Psoas muscle (tissue), 8 donors: ENCODE measurements around the gene CRY2. TPM values are rescaled to one million over a fixed set of nuclear protein-coding genes. Genes with fewer than 3 reads are reported as not detected.

Experiments used
- ATAC-seq, 4 donors: fragments of 200-7000 bp; cut with Tn5 transposase; one replicate each; pipeline ENCODE4 v1.9.1; 2020; ENCODE audit warnings: moderate library complexity in 3 of 4, mild to moderate bottlenecking in 2 of 4
- DNase-seq, 2 donors: peaks; one replicate each; pipeline ENCODE4 v3.0.0-alpha.2; 2020
- H3K27ac ChIP-seq: fragments of 200-600 bp; one replicate; pipeline ENCODE4 v1.8.0; 2022
- H3K27me3 ChIP-seq, 3 donors: fragments of 200-600 bp in 1 of 3; one replicate each; pipeline versions ENCODE4 v1.6.1 to v1.8.0; 2013 to 2022; ENCODE audit warnings: low read length in 2 of 3, mild to moderate bottlenecking in 2 of 3, moderate library complexity in 1 of 3; ENCODE audit not compliant: insufficient read depth in 3 of 3
- H3K36me3 ChIP-seq, 2 donors: fragments of 200-600 bp in 1 of 2; one replicate each; pipeline versions ENCODE4 v1.6.1 to v1.8.0; 2013 to 2022; ENCODE audit warnings: low read depth in 1 of 2, mild to moderate bottlenecking in 1 of 2, moderate library complexity in 1 of 2; ENCODE audit not compliant: insufficient read depth in 1 of 2
- H3K4me1 ChIP-seq: fragments of 200-600 bp; one replicate; pipeline ENCODE4 v1.8.0; 2022
- H3K4me3 ChIP-seq: fragments of 200-600 bp; one replicate; pipeline ENCODE4 v1.8.0; 2022; ENCODE audit warnings: mild to moderate bottlenecking
- H3K9me3 ChIP-seq: fragments of 200-600 bp; one replicate; pipeline ENCODE4 v1.8.0; 2022
- CTCF ChIP-seq: fragments of 200-600 bp; IDR thresholded peaks from one replicate; pipeline ENCODE4 v1.8.0; 2022; ENCODE audit warnings: antibody characterized with exemption
- WGBS, 3 donors: extraction: QIAGEN DNeasy Blood & Tissue Kit; methylation state at CpG; one replicate each; pipeline versions ENCODE4 v1.1.6 to v1.1.7; 2013; 5-methylcytosine and 5-hydroxymethylcytosine counted together
- intact Hi-C, 2 donors: fragments of 100-400 bp; cut with DNase I; formaldehyde crosslinking; loops; one replicate each; pipeline versions ENCODE4 v1.11.0 to v1.14.2; 2022
- polyA plus RNA-seq, 3 donors: library from polyadenylated mRNA; stranded (reverse); fragments of 200-250 nt; gene quantifications; one replicate each; pipeline ENCODE4 v1.2.3, GENCODE V29; 2013
- total RNA-seq, 4 donors: library from RNA; stranded (reverse); fragmentation: NEBNext Ultra II Directional in 2 of 4; extraction: Animal tissue kit (Norgen Biotek cat#: 25700) in 2 of 4; gene quantifications; one replicate each; pipeline versions ENCODE4 v1.2.1 to v1.2.4, GENCODE V29; 2021 to 2023
- donor health status: healthy with polysubstance abuse.
- donor health status: DM: no; HTN: no; CAD: no; lungs with moderate emphysema.
- donor health status: Bipolar disorder and iron deficiency.
- donor health status: healthy.
- donor health status: DM: yes; HTN: yes; CAD: no.
- donor health status: DM: no; HTN: no; CAD: no.
- donor health status: DM: no; HTN: no; CAD: no.
- donor health status: DM: yes; HTN: yes; CAD: no.

CRY2 gene
- total and polyA plus RNA-seq, 7 donors: 15.4 to 64.5 (median 30.7) TPM

- DNase-seq: peak; percentile 89 to 94
- H3K4me3 ChIP-seq: peak overlapping the region; percentile 29
- peak; percentile 92 for TF ChIP-seq CTCF
- no peaks in the 10 kb centered on the region for H3K36me3 ChIP-seq
- peak overlapping the region; percentile 36 for H3K27ac ChIP-seq
- intact Hi-C loops: loop anchor here in 1 of 2 donors (2.0 kb wide), 1 partner anchor 163 kb away; no protein-coding TSS in a partner anchor
- peak; percentile 26 to 55 (median 34) for ATAC-seq
- WGBS, 3 donors: 18 to 19% (median 19%) methylated on average over 22 of the region's 22 CpGs
- H3K9me3 ChIP-seq: no peaks in the 10 kb centered on the region
- peaks cover 8% of the 10 kb centered on the region for H3K4me1 ChIP-seq
- no peaks in the 10 kb centered on the region for H3K27me3 ChIP-seq
Observed at GRCh38 chr11:45843158-45843924, 3.9 kb upstream of the CRY2 start.

- intact Hi-C loops: no loop called here
- DNase-seq: no peak
Observed at GRCh38 chr11:45844822-45845578, 2.3 kb upstream of the CRY2 start.

GRCh38 chr11:45846174-45846675 lies 1.1 kb upstream of the CRY2 start:
- H3K27me3 ChIP-seq: no peaks in the 10 kb centered on the region
- no peaks in the 10 kb centered on the region for H3K36me3 ChIP-seq
- H3K4me1 ChIP-seq: peaks cover 37% of the 10 kb centered on the region
- no peak for TF ChIP-seq CTCF
- no peaks in the 10 kb centered on the region for H3K9me3 ChIP-seq
- WGBS, 3 donors: 75 to 85% (median 80%) methylated on average over 4 of the region's 4 CpGs
- H3K27ac ChIP-seq: peak overlapping the region; percentile 96
- peak overlapping the region; percentile 97 for H3K4me3 ChIP-seq
- ATAC-seq (no peak), DNase-seq (no peak)
- intact Hi-C loops: no loop called here

More at GRCh38 chr11:45844822-45845578, 2.3 kb upstream of the CRY2 start:
- Histone ChIP-seq H3K27ac (no peak overlapping the region), H3K4me3 (no peak overlapping the region), H3K9me3 (no peaks in the 10 kb centered on the region), H3K27me3 (no peaks in the 10 kb centered on the region), H3K36me3 (no peaks in the 10 kb centered on the region), H3K4me1 (peaks cover 25% of the 10 kb centered on the region)
- 79 to 84% (median 83%) methylated on average over 3 of the region's 3 CpGs for WGBS, 3 donors
- no peak for TF ChIP-seq CTCF
- ATAC-seq: no peak

- 1% methylated on average over 13 to 16 of the region's 16 CpGs for WGBS, 3 donors
Observed at GRCh38 chr11:45847911-45848316, 639 bp downstream of the CRY2 start.

More at GRCh38 chr11:45847911-45848316, 639 bp downstream of the CRY2 start:
- ATAC-seq (peak; percentile 18 to 45 (median 21)), DNase-seq (peak; percentile 47 to 66)
- no peaks in the 10 kb centered on the region for H3K9me3 ChIP-seq
- H3K36me3 ChIP-seq: no peaks in the 10 kb centered on the region
- peak; percentile 19 for TF ChIP-seq CTCF
- peak overlapping the region; percentile 97 for H3K4me3 ChIP-seq
- intact Hi-C loops: no loop called here
- no peaks in the 10 kb centered on the region for H3K27me3 ChIP-seq
- H3K27ac ChIP-seq: peak overlapping the region; percentile 96
- peaks cover 54% of the 10 kb centered on the region for H3K4me1 ChIP-seq
